Fibroblast of lung (primary cell): ENCODE data around the gene NEUROD2.

ENCODE experiments used
- EZH2 ChIP-seq: IDR thresholded peaks from 2 replicates; pipeline ENCODE4 v1.5.1; 2012; ENCODE audit warnings: low read length, control low read depth, mild to moderate bottlenecking; ENCODE audit errors: missing control alignments
- TF ChIP-seq, protein P1 (sequence below), 2 donors: IDR thresholded peaks in 1 of 2; conservative IDR thresholded peaks in 1 of 2; 1 replicate in 1 of 2; 2 replicates in 1 of 2; pipeline ENCODE4 v1.5.1; 2011 to 2012; ENCODE audit warnings: low read length in 2 of 2, control low read depth in 1 of 2, inconsistent platforms in 1 of 2, low read depth in 1 of 2, mild to moderate bottlenecking in 1 of 2

DNA sequence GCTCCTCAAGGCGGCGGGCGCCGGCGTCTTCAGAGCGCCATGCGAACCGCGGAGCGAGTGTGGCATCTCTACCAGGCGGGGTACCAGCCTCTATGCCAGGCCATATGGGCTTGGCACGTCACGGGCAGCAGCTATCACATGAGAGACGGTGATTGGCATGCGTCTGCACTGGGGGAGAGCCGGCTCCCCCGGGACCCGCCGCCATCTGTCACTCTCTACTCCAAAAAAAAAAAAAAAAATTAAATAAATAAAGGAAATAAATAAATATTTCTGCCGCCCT, at the start of gene NEUROD2:
- TF ChIP-seq, protein P1, sequence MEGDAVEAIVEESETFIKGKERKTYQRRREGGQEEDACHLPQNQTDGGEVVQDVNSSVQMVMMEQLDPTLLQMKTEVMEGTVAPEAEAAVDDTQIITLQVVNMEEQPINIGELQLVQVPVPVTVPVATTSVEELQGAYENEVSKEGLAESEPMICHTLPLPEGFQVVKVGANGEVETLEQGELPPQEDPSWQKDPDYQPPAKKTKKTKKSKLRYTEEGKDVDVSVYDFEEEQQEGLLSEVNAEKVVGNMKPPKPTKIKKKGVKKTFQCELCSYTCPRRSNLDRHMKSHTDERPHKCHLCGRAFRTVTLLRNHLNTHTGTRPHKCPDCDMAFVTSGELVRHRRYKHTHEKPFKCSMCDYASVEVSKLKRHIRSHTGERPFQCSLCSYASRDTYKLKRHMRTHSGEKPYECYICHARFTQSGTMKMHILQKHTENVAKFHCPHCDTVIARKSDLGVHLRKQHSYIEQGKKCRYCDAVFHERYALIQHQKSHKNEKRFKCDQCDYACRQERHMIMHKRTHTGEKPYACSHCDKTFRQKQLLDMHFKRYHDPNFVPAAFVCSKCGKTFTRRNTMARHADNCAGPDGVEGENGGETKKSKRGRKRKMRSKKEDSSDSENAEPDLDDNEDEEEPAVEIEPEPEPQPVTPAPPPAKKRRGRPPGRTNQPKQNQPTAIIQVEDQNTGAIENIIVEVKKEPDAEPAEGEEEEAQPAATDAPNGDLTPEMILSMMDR (conservative IDR thresholded peaks at IDR 0.05 in 1 of 2, IDR thresholded peaks at IDR 0.05 in 1 of 2; ENCODE audit: low read depth in 1 of 2, low read length in 2 of 2) = no peak
- peak; percentile 4 for TF ChIP-seq EZH2
